GM12801 (cell line): Measurements from ENCODE around the gene BCL3.

ENCODE experiments used
- TF ChIP-seq, protein P1 (sequence below): IDR thresholded peaks from one replicate; pipeline ENCODE4 v1.5.1; 2011; ENCODE audit warnings: control low read depth; ENCODE audit not compliant: insufficient read length; ENCODE audit errors: extremely low read depth

BCL3 gene, protein sequence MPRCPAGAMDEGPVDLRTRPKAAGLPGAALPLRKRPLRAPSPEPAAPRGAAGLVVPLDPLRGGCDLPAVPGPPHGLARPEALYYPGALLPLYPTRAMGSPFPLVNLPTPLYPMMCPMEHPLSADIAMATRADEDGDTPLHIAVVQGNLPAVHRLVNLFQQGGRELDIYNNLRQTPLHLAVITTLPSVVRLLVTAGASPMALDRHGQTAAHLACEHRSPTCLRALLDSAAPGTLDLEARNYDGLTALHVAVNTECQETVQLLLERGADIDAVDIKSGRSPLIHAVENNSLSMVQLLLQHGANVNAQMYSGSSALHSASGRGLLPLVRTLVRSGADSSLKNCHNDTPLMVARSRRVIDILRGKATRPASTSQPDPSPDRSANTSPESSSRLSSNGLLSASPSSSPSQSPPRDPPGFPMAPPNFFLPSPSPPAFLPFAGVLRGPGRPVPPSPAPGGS

DNA sequence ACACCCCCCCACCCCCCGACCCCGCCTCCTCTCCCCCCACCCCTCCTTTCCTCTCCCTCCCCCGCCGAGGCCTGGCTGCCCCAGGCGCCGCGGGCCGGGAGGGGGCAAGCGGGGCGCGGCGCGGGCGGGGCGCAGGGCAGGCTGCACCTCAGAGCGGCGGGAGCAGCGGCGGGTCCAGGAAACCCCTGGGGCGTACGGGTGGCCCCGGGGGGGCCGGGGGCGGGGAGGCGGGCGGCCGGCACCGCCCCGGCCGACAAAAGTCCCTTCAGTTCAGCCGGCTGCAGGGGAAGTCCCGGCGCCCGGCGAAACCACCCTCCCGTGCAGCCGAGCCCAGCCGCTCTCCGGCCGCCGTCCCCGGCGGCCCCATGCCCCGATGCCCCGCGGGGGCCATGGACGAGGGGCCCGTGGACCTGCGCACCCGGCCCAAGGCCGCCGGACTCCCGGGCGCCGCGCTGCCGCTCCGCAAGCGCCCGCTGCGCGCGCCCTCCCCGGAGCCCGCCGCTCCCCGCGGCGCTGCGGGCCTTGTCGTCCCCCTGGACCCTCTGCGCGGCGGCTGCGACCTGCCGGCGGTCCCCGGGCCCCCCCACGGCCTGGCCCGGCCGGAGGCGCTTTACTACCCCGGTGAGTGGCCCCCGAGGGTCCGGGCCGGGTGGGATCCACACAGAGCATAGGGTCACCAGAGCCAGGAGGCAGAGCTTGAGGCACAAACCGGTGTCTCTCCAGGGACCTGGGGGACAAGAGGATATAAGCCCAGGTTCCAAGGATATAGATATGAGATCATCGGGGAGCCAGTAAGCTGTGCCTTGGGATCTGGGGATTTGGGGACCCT lies at the start of gene BCL3:
TSS of gene BCL3 (plus strand) at position 283 of the 829 bp plus-strand sequence. CDS start at position 366, 83 bp downstream.
- TF ChIP-seq, protein P1, sequence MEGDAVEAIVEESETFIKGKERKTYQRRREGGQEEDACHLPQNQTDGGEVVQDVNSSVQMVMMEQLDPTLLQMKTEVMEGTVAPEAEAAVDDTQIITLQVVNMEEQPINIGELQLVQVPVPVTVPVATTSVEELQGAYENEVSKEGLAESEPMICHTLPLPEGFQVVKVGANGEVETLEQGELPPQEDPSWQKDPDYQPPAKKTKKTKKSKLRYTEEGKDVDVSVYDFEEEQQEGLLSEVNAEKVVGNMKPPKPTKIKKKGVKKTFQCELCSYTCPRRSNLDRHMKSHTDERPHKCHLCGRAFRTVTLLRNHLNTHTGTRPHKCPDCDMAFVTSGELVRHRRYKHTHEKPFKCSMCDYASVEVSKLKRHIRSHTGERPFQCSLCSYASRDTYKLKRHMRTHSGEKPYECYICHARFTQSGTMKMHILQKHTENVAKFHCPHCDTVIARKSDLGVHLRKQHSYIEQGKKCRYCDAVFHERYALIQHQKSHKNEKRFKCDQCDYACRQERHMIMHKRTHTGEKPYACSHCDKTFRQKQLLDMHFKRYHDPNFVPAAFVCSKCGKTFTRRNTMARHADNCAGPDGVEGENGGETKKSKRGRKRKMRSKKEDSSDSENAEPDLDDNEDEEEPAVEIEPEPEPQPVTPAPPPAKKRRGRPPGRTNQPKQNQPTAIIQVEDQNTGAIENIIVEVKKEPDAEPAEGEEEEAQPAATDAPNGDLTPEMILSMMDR = no peak

DNA sequence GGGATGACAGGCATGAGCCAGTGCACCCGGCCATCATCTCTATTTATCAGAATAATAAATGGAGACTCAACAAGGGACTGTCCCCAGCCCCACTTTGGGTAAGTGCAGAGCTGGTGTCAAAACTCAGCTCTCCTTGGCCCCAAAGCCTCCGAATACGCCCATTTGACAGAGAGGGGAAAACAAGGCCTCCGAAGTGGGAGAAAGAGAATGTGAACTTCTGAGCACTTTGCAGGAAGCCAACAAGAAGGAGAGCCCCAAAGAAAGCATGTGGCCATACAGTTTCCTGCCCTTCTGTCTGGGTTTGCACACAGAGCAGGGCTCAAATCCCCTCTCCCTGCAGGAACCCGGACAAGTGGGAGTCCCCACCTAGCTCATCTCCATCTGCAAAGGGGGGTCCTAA lies 48.0 kb upstream of the BCL3 start:
- TF ChIP-seq, protein P1 = no peak

- TF ChIP-seq, protein P1 = no peak
Observed at GRCh38 chr19:44701228-44701627, 47.3 kb upstream of the BCL3 start.

DNA sequence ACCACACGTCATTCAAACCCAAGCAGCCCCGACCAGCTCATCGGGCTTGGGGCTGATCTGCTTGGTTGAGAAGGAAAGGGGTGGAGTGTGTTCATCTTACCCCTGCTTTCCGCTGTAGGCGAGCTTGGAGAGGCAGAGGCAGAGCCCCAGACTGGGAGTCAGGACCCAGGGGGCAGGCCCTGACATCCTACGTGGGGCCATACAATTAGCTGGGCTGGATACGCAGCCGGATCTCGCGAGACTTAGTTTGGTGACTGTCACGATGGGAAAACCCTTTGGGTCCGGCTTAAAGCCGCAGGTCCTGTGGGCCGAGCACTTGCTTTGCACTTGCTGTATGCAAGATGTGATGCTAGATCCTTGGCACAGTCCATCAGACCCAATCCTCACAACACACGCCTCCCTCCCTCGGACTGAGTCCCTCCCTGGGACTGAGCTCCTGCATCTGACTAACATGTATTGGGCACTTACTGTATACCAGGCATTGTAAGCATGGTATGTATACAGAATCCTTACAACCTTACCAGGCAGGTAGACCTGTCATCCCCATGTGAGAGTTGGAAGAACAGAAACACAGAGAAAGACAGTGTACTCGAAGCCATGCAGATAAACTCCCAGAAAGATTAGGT lies 45.8 kb upstream of the BCL3 start:
- TF ChIP-seq, protein P1 = no peak

GRCh38 chr19:44703336-44704078 lies 45.0 kb upstream of the BCL3 start:
- TF ChIP-seq, protein P1 = no peak

DNA sequence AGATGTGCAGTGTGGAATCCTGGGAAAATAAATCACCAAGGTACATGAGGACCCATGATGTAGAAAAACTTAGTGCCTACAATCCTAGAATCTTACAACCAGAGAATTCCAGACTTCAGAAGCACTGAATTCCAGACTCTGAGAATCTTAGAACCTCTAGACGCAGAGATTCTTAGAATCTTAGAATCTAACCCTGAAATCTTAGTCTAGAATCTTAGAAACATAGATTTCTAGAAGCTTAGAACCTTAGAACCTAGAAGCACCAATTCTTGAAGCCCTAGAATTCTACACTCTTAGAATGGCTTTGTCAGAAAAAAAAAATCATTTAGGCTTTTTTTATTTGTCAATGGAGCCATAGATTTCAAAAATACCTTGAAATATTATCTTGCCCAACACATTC lies 43.5 kb upstream of the BCL3 start:
- TF ChIP-seq, protein P1 = no peak
